RWPE1 (cell line): Measurements from ENCODE around the gene ZKSCAN5.

Experiments used
- CTCF ChIA-PET: fragments of 350-600 bp; sonication (Branson Sonifier 250); formaldehyde crosslinking; extraction: SDS; loops from one replicate; lab custom pipeline; 2021; lab: Yijun Ruan, JAX
- POLR2A ChIA-PET: fragments of 400-600 bp; formaldehyde crosslinking; extraction: SDS; loops from one replicate; lab custom pipeline; 2020; ENCODE audit warnings: antibody characterized with exemption; ENCODE audit not compliant: low non-redundant PET; lab: Yijun Ruan, JAX
- DNase-seq: peaks from one replicate; pipeline ENCODE4 v3.0.0; 2012; ENCODE audit warnings: low spot score
- H3K27ac ChIP-seq: fragments of 450-650 bp; 2 replicates; pipeline ENCODE4 v1.5.1; 2017
- CTCF ChIP-seq: fragments of 450-650 bp; conservative IDR thresholded peaks from 2 replicates; pipeline ENCODE4 v1.5.1; 2017; ENCODE audit warnings: low read depth, mild to moderate bottlenecking

Gene ZKSCAN5

DNA sequence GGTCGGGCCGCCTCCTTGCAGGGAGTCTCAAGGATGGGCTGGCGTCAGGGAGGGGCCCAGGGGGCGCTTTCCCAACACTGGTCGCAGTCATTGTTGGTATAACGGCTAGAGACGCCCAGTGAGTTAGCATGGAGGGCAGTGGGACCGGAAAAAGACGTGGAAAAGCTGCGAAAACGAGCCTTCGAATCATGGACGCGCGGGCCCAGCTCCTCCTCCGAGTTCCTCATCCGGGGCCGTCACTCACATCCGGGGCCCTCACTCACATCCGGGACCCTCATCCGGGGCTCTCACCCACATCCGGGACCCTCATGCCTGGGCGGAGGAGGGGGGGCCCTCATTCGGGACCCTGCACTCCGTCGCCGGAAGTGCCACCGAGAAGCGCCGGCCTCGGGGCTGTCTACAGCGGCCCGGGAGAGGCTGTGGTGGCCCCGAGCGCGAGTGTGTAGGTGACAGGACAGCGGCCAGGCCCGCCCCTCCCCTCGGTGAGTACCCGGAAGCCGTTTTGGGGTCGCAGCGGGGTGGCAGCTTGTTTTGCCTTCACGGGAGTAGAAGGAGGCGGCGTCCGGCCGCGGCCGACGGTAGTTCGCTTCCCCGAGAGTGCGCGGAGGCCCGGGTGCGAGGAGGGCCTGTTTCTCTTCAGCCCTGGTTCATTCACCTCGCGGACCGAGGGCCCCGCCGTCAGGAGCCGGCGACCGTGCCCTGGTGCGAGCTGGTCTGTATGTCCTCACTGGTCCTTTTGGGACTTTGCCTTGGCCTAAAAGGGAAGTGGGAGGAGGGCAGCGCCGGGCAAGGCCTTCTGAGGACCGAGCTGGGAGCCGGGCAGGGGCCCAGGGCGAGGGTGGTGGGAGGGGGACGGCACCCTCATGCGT is 54.1 kb downstream of the ZKSCAN5 start, which contains the start of gene ZNF655:
TSS of gene ZNF655 (plus strand) at position 337 of the 869 bp plus-strand sequence. CDS start 1,918 bp downstream, outside the sequence.
- POLR2A ChIA-PET: interaction anchor here (0.6 to 0.7 kb wide), 3 partner anchors 42 to 281 kb away, joined by 3 to 4 read pairs (median 3); partner anchors contain the start of gene ZNF394
- peak within 1 kb of the TSS; percentile 92 for H3K27ac ChIP-seq
- CTCF ChIA-PET: interaction anchor here (0.6 kb wide), 2 partner anchors 24 to 429 kb away, joined by 3 to 5 read pairs; no protein-coding TSS in a partner anchor
- no peak for TF ChIP-seq CTCF
- DNase-seq: peak; percentile 88

- ChIA-PET CTCF (no interaction called here), POLR2A (interaction anchor here (0.6 kb wide), 3 partner anchors 42 to 501 kb away, joined by 3 to 5 read pairs (median 4); no protein-coding TSS in a partner anchor)
- DNase-seq: peak; percentile 35
- no peak for TF ChIP-seq CTCF
- H3K27ac ChIP-seq: peak overlapping the region; percentile 92
Observed at GRCh38 chr7:99559175-99559915, 54.9 kb downstream of the ZKSCAN5 start.

GRCh38 chr7:99560834-99561736 is 56.6 kb downstream of the ZKSCAN5 start:
- ChIA-PET POLR2A (no interaction called here), CTCF (interaction anchor here (0.6 kb wide), 1 partner anchor 30 kb away, joined by 5 read pairs; no protein-coding TSS in a partner anchor)
- no peak for TF ChIP-seq CTCF
- DNase-seq: peak; percentile 53
- peak overlapping the region; percentile 92 for H3K27ac ChIP-seq

DNA sequence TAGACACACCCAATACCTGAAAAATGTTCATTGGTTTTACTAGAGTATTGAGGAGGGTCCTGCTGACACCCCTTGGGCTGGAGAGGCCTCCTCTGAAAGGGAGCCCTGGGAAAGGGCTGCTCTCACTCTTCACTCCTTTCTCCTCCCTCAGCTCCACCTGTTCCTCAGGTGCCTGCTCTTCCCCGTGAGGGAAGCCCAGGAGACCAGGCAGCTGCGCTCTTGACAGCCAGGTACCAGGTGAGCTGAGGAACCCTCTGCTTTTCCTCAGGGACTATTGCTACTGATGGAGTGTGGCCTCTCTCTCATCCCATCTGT is 57.2 kb downstream of the ZKSCAN5 start:
- TF ChIP-seq CTCF: no peak
- ChIA-PET CTCF (no interaction called here), POLR2A (no interaction called here)
- H3K27ac ChIP-seq: peak overlapping the region; percentile 92
- no peak for DNase-seq

GRCh38 chr7:99562114-99562784 is 57.8 kb downstream of the ZKSCAN5 start:
- no peak for TF ChIP-seq CTCF
- no peak for DNase-seq
- H3K27ac ChIP-seq: peak overlapping the region; percentile 92
- POLR2A ChIA-PET: no interaction called here
- CTCF ChIA-PET: no interaction called here
